Activated CD8-positive, alpha-beta T cell treated with anti-CD3 and anti-CD28 coated beads, Interleukin-2, amount 10 ng/mL, durations not matched to agents 7 days and 5 days (primary cell): ENCODE measurements around the gene GNG13. TPM values are rescaled to one million over a fixed set of nuclear protein-coding genes. Genes with fewer than 3 reads are reported as not detected.
"Not testable (repeated sequence)": the region's sequence is repeated elsewhere in the genome, so short reads cannot be mapped to it uniquely, and the experiment has no call there.

Experiments used
- ATAC-seq: fragments of 150-1000 bp; cut with Tn5 transposase; one replicate; pipeline ENCODE4 v1.10.0; 2021; ENCODE audit warnings: moderate library complexity
- CTCF ChIA-PET: fragments of 350-600 bp; sonication (Branson Sonifier 250); formaldehyde crosslinking; loops from one replicate; lab custom pipeline; 2021; ENCODE audit warnings: antibody characterized with exemption; lab: Charles Lee
- POLR2A ChIA-PET: fragments of 350-600 bp; sonication (Branson Sonifier 250); formaldehyde crosslinking; loops from one replicate; lab custom pipeline; 2021; ENCODE audit warnings: antibody characterized with exemption; lab: Charles Lee
- DNase-seq: peaks from one replicate; pipeline ENCODE4 v3.0.0-alpha.2; 2020
- H3K27ac Mint-ChIP-seq: one replicate; pipeline ENCODE4 v1.8.0; 2021; ENCODE audit warnings: mild to moderate bottlenecking, mixed read lengths
- H3K27me3 Mint-ChIP-seq: one replicate; pipeline ENCODE4 v1.8.0; 2021; ENCODE audit warnings: low read depth, mixed read lengths
- H3K36me3 Mint-ChIP-seq: one replicate; pipeline ENCODE4 v1.8.0; 2021; ENCODE audit warnings: low read depth, mixed read lengths
- H3K4me1 Mint-ChIP-seq: one replicate; pipeline ENCODE4 v1.8.0; 2021; ENCODE audit warnings: low read depth, mixed read lengths
- H3K4me3 Mint-ChIP-seq: one replicate; pipeline ENCODE4 v1.8.0; 2021; ENCODE audit warnings: mild to moderate bottlenecking, mixed read lengths
- H3K9me3 Mint-ChIP-seq: one replicate; pipeline ENCODE4 v1.8.0; 2022; ENCODE audit warnings: mixed read lengths; ENCODE audit not compliant: insufficient read depth
- total RNA-seq, 2 experiments: library from RNA; stranded (reverse); gene quantifications; one replicate each; pipeline ENCODE4 v1.2.3, GENCODE V29; 2021

GNG13 gene
- total RNA-seq, 2 experiments from 2014 or later, result not detected

DNA sequence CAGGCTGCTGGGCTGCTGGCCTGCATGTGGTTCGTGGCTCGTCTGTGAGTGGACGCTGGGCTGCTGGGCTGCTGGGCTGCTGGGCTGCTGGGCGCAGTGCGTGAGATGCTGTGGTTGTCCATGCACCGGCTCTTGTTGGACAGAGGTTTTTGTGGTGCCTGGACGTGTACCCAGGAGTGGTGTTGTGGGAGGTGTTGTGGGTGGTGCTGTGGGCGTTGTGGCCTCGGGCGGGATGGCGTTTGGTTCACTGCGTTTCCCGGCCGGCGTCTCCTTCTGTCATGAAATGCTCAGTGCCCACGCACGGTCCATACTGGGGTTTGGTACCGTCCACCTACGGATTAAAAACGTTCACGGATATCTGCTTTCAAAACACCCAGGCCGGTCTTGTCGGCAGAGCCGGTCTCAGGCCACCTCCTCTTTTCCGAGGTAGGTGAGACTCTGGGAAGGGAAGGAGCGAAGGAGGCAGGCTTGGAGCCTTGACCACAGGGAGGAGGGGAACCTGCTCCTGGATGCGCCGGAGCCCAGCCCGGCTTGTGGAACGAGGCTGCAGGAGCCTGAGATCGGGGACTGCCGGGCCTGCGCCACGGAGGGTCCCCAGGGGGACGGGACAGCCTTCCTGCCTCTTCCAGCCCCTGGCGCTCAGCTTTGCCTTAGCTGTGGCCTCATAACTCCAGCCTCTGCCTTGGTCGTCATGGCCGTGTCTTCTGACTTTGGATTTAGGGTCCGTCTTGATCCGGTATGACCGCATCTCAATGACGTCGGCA, 29.8 kb upstream of the GNG13 start:
- CTCF ChIA-PET, result no interaction called here
- Mint-ChIP-seq H3K27me3 (no peaks in the 10 kb centered on the region), H3K4me3 (no peak overlapping the region), H3K9me3 (no peaks in the 10 kb centered on the region), H3K27ac (no peak overlapping the region), H3K36me3 (no peaks in the 10 kb centered on the region), H3K4me1 (no peaks in the 10 kb centered on the region)
- ATAC-seq, result no peak
- DNase-seq, result no peak
- POLR2A ChIA-PET, result no interaction called here

DNA sequence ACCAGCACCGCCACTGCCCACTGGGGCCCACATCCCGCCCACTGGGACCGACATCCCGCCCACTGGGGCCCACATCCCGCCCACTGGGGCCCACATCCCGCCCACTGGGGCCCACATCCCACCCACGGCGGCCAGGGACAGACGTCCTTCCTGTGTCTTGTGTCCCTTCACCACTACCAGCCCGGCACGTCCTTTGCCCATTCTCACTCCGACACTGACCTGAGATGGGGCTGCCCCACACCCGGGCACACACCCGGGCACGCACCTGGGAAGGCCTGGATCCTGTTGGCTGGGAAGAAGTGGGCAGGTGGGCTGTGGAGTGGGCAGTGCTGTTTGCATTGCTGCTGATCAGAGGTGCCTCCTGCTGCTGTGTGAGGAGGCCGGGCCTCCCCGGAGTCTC, 28.4 kb upstream of the GNG13 start:
- CTCF ChIA-PET, result no interaction called here
- Mint-ChIP-seq H3K27ac (no peak overlapping the region), H3K4me3 (no peak overlapping the region)

DNA sequence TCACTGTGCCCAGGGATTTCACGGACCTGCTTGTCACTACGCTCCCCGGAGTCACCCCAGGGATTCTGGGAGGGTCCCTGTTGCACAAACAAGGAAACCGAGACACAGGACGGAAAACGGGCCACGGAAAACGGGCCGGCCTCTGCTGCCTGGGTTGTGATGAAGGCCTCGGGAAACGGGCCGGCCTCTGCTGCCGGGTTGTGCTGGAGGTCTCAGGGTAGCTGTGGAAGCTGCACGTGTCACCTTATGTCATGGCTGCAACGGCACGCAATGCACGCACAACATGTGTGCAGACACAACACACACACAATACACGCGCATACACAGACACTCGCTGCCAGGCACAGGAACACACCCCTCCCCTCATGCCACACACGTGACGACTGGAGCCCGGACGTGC, 27.0 kb upstream of the GNG13 start:
- ATAC-seq, result no peak
- no peaks in the 10 kb centered on the region for H3K4me1 Mint-ChIP-seq
- CTCF ChIA-PET, result no interaction called here
- POLR2A ChIA-PET, result no interaction called here
- no peaks in the 10 kb centered on the region for H3K9me3 Mint-ChIP-seq
- no peaks in the 10 kb centered on the region for H3K36me3 Mint-ChIP-seq
- H3K4me3 Mint-ChIP-seq, result no peak overlapping the region
- no peaks in the 10 kb centered on the region for H3K27me3 Mint-ChIP-seq
- no peak for DNase-seq
- no peak overlapping the region for H3K27ac Mint-ChIP-seq

More for the DNA sequence above, 28.4 kb upstream of the GNG13 start:
- POLR2A ChIA-PET, result no interaction called here
- Mint-ChIP-seq H3K4me1 (no peaks in the 10 kb centered on the region), H3K9me3 (no peaks in the 10 kb centered on the region), H3K36me3 (no peaks in the 10 kb centered on the region), H3K27me3 (no peaks in the 10 kb centered on the region)
- ATAC-seq (no peak), DNase-seq (no peak)

DNA sequence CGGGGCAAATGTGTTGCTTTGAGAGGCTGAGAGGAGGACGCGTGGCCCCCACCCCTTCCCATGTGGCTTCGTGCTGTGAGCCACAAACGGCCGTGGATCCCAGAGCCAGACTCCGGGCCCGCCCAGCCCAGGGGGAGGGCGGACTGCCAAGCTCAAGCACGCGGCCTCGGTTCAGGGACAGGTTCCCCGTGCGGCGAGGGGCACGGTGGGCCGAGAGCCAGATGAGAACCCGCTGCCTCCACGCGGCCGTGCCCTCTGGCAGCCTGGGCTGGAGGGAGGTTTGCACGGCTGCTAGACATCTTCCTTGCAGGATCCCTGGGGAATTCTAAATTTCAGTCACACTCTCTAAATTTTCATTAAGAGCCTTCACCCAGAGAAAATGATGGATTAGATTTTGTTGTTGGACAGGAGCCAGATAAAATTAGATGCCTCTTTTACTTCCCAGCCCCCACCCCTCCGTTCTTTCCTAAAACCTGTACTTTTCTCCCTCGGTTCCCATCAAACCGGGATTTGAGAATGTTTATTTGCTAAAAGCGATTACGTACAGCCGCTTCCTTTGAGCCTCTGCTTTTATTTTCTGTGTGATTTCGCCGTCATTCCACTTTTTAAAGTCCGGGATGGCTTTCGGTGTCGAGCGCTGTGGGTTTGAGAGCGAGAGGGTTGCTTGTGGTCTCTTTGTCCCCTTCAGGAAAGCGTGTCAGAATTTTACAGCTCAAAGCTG, 25.0 kb upstream of the GNG13 start:
- no peak for DNase-seq
- POLR2A ChIA-PET, result no interaction called here

DNA sequence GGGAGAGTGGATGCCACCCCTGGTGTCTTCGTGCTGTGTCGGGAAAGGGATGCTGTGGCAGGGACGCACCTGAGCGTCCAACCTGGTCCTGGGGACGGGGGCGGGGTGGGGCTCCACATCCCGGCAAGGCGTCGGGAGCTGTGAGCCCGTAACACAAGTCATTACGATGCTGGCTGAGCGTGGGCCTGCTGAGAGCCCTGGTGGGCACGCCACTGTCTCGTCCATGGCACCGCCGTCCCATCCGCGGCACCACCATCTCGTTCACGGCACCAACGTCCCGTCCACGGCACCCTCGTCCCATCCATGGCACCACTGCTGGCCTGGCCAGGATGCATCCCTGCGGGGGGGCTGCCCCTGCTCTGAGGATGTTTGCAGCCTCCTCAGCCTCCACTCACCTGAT, 24.1 kb upstream of the GNG13 start:
- CTCF ChIA-PET, result no interaction called here
- H3K27ac Mint-ChIP-seq, result no peak overlapping the region
- ATAC-seq, result no peak
- no peaks in the 10 kb centered on the region for H3K9me3 Mint-ChIP-seq
- POLR2A ChIA-PET, result no interaction called here
- H3K27me3 Mint-ChIP-seq, result peaks cover 5% of the 10 kb centered on the region
- peaks cover 6% of the 10 kb centered on the region for H3K4me1 Mint-ChIP-seq
- H3K4me3 Mint-ChIP-seq, result no peak overlapping the region
- no peaks in the 10 kb centered on the region for H3K36me3 Mint-ChIP-seq
- no peak for DNase-seq

More for the DNA sequence above, 25.0 kb upstream of the GNG13 start:
- Mint-ChIP-seq H3K4me3 (no peak overlapping the region), H3K36me3 (no peaks in the 10 kb centered on the region), H3K4me1 (no peaks in the 10 kb centered on the region), H3K27ac (no peak overlapping the region), H3K9me3 (no peaks in the 10 kb centered on the region), H3K27me3 (peaks cover 4% of the 10 kb centered on the region)
- no peak for ATAC-seq
- CTCF ChIA-PET, result no interaction called here

DNA sequence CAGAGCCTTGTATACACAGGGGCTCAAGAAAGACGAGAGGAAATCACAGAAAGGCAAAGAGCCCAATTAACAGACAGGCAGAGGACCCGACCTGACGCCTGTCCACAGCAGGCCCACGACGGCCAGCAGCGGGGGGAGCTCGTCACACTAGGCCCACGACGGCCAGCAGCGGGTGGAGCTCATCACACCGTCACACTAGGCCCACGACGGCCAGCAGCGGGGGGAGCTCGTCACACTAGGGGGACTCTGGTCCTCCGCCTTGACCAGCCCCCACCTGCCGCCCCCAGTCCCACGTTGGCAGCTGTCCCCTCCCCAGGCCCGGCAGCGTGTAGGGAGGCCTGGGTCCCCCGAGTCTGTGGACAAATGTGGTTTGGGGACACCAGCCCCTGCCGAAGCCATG, 23.7 kb upstream of the GNG13 start:
- ATAC-seq, result no peak
- Mint-ChIP-seq H3K36me3 (no peaks in the 10 kb centered on the region), H3K4me1 (peaks cover 10% of the 10 kb centered on the region), H3K4me3 (no peak overlapping the region), H3K9me3 (no peaks in the 10 kb centered on the region), H3K27me3 (peaks cover 6% of the 10 kb centered on the region), H3K27ac (no peak overlapping the region)
- no peak for DNase-seq
- ChIA-PET CTCF (no interaction called here), POLR2A (no interaction called here)

DNA sequence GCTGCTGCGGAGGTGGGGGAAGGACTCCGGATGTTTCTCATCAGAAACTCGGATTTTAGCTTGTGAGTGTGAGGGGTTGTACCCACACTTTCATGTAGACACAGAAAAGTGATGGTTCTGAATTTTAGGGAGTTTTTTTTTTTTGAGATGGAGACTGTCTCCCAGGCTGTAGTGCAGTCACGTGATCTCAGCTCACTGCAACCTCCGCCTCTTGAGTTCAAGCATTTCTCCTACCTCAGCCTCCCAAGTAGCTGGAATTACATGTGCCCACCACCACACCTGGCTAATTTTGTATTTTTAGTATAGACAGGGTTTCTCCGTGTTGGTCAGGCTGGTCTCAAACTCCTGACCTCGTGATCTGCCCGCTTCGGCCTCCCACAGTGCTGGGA, 22.4 kb upstream of the GNG13 start:
- ChIA-PET POLR2A (interaction anchor here (0.6 kb wide), 1 partner anchor 436 kb away, joined by 4 read pairs; no protein-coding TSS in a partner anchor), CTCF (interaction anchor here (0.8 kb wide), 1 partner anchor 8 kb away, joined by 3 read pairs; no protein-coding TSS in a partner anchor)
- ATAC-seq (no peak), DNase-seq (no peak)
- no peak overlapping the region for H3K4me3 Mint-ChIP-seq
- peaks cover 6% of the 10 kb centered on the region for H3K27me3 Mint-ChIP-seq
- H3K36me3 Mint-ChIP-seq, result no peaks in the 10 kb centered on the region
- no peak overlapping the region for H3K27ac Mint-ChIP-seq
- H3K9me3 Mint-ChIP-seq, result no peaks in the 10 kb centered on the region
- peaks cover 11% of the 10 kb centered on the region for H3K4me1 Mint-ChIP-seq

DNA sequence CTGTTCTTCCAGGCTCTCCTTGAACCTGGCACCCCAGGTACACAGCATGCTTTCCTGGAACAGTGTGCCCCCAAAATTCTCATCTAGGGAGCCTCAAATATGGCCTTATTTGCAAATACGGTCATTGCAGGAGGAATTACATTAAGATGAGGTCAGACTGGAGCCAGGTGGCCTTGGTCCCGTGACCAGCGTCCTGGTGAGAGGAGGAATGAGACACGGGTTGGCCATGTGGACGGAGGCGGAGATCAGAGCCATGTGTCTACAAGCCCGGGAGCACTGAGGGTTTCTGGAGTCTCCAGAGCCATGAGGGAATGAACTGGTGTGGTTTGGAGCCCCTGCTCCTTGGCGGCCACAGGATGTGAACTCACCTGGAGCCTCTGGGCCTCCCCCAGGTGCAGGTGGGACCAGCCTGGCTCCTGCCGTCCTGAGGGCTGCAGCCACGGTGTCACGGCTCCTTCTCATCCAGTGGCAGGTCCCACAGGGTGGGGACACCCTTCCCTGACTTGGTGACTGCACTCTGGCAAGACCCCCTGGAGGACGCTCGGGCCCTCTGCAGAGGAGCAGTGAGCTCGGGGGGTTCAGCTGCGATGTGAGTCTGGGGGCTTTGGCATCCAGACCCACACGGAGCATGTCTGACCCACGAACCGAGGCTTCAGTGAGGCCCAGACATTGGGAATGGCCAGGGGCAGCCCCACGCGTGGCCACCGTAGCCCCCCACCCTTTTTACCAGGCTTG, 21.8 kb upstream of the GNG13 start:
- no peak overlapping the region for H3K4me3 Mint-ChIP-seq
- DNase-seq (no peak), ATAC-seq (no peak)
- H3K27ac Mint-ChIP-seq, result no peak overlapping the region
- POLR2A ChIA-PET, result no interaction called here
- no peaks in the 10 kb centered on the region for H3K9me3 Mint-ChIP-seq
- CTCF ChIA-PET, result interaction anchor here (0.8 kb wide), 1 partner anchor 8 kb away, joined by 3 read pairs; no protein-coding TSS in a partner anchor
- peaks cover 6% of the 10 kb centered on the region for H3K27me3 Mint-ChIP-seq
- peaks cover 11% of the 10 kb centered on the region for H3K4me1 Mint-ChIP-seq
- H3K36me3 Mint-ChIP-seq, result no peaks in the 10 kb centered on the region

DNA sequence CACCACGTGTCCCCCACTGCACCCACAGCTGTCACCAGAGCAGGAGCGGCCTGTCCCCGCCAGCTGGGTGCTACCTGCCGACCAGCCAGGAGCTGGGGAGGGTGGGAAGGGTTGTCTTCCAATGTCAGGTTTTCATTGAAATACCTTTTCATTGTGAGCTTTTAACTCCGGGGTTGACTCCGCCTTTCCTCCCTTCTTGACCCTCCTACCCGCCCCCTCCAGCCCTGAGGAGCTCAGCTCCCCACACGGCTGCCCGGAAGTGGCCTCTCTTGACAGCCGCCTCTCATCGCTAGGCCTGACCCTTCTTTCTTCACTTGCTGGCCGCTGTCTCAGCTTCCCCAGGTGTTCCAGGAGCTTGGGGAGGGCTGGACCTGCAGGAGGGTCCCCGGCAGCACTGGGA, 21.2 kb upstream of the GNG13 start:
- no peak overlapping the region for H3K4me3 Mint-ChIP-seq
- no peak overlapping the region for H3K27ac Mint-ChIP-seq
- peaks cover 11% of the 10 kb centered on the region for H3K4me1 Mint-ChIP-seq
- no peaks in the 10 kb centered on the region for H3K36me3 Mint-ChIP-seq
- H3K27me3 Mint-ChIP-seq, result peaks cover 6% of the 10 kb centered on the region
- POLR2A ChIA-PET, result no interaction called here
- ATAC-seq (no peak), DNase-seq (no peak)
- no peaks in the 10 kb centered on the region for H3K9me3 Mint-ChIP-seq
- CTCF ChIA-PET, result no interaction called here

DNA sequence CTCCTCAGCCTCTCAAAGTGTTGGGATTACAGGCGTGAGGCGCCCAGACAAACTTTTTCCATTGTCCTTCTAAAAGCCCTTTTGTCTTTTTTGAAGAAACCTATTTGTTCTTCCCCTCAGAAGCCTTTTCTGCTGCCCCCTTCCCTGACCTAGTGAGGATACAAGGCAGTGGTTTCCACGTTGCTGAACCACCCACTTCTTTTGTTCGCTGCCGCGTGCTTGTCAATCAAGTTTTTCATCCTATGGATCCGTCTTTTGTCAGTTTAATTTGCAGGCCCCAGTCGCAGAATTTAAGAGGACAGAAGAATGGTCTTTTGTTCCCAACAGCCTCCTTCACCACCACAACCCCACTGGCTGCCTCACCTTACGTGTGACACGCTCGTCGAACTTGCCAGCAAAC, 20.2 kb upstream of the GNG13 start:
- CTCF ChIA-PET, result no interaction called here
- ATAC-seq, result no peak
- Mint-ChIP-seq H3K4me1 (peaks cover 11% of the 10 kb centered on the region), H3K27ac (no peak overlapping the region), H3K36me3 (no peaks in the 10 kb centered on the region), H3K27me3 (peaks cover 6% of the 10 kb centered on the region), H3K9me3 (no peaks in the 10 kb centered on the region), H3K4me3 (no peak overlapping the region)
- POLR2A ChIA-PET, result no interaction called here
- no peak for DNase-seq

DNA sequence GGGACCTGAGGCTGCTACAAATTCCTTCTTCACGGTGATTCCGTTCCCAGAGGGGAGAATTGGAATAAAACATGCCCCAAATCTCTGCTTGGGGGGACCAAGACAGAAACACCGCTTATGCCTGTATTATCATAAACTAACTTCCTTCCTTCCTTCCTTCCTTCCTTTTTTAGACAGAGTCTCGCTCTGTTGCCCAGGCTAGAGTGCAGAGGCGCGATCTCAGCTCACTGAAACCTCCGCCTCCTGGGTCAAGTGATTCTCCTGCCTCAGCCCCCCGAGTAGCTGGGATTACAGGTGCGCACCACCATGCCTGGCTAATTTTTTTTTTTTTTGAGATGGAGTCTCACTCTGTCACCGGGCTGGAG, 19.5 kb upstream of the GNG13 start:
- POLR2A ChIA-PET, H3K27me3 Mint-ChIP-seq, H3K36me3 Mint-ChIP-seq, H3K9me3 Mint-ChIP-seq, DNase-seq, ATAC-seq, H3K4me3 Mint-ChIP-seq: not testable (repeated sequence)
- peaks cover 11% of the 10 kb centered on the region for H3K4me1 Mint-ChIP-seq
- H3K27ac Mint-ChIP-seq, result peak overlapping the region; percentile 90
- CTCF ChIA-PET, result interaction anchor here (1.2 to 1.3 kb wide), 2 partner anchors 107 to 237 kb away, joined by 3 to 4 read pairs; no protein-coding TSS in a partner anchor
